DOHH2 (cell line): ENCODE measurements around the gene DLG5.

ENCODE experiments used
- CTCF ChIP-seq: fragments of 200-600 bp; sonication (generic); IDR thresholded peaks from one replicate; pipeline ENCODE4 v1.5.1; 2014; ENCODE audit warnings: antibody characterized with exemption, mild to moderate bottlenecking, low read depth, low read length; ENCODE audit not compliant: poor library complexity, severe bottlenecking
- EZH2phosphoT487 ChIP-seq: fragments of 200-600 bp; sonication (generic); IDR thresholded peaks from 2 replicates; pipeline ENCODE4 v1.6.1; 2017; ENCODE audit warnings: borderline replicate concordance, mild to moderate bottlenecking, antibody characterized with exemption, low read length, moderate library complexity, mixed read lengths

- no peak for TF ChIP-seq CTCF
- TF ChIP-seq EZH2phosphoT487 = no peak
Observed at GRCh38 chr10:77905086-77905748, 21.3 kb downstream of the DLG5 start.
